Measurements from ENCODE around the gene CMTM8. TPM values are rescaled to one million over a fixed set of nuclear protein-coding genes. Genes with fewer than 3 reads are reported as not detected.

CMTM8 gene
- total RNA-seq, 1 donor from 2014 or later: 5.1 TPM

DNA sequence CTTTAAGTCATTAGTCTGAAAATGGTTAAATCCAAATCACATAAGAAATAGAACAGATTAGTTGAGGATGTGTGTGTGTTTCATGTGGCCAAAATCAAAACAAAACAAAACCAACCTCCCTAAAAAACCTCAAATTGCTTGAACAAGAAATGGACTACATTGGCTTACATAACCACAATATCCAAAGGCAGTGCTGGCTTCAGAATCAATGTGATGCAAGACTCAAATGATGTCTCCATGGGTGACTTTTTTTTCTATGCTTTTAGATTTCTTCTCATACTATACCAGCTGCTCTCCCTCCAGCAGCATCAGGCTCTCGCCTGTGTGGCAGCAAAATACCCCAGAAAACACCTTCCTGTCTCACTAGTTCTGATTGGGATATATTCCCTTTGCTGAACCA lies 36.0 kb upstream of the CMTM8 start:
- no peak for DNase-seq (ENCODE audit: extremely low spot score, unreplicated experiment)

GRCh38 chr3:32203854-32204253 lies 34.6 kb upstream of the CMTM8 start:
- Mint-ChIP-seq H3K4me3 (ENCODE audit: unreplicated experiment) (no peak overlapping the region), H3K4me1 (ENCODE audit: unreplicated experiment) (no peaks in the 10 kb centered on the region), H3K9me3 (ENCODE audit: unreplicated experiment) (no peaks in the 10 kb centered on the region), H3K36me3 (ENCODE audit: unreplicated experiment) (no peaks in the 10 kb centered on the region), H3K27me3 (ENCODE audit: unreplicated experiment) (no peaks in the 10 kb centered on the region), H3K27ac (ENCODE audit: unreplicated experiment) (no peak overlapping the region)
- no peak for DNase-seq (ENCODE audit: extremely low spot score, unreplicated experiment)
- TF ChIP-seq CTCF (IDR thresholded peaks at IDR 0.05): no peak

More for the DNA sequence above, 36.0 kb upstream of the CMTM8 start:
- Mint-ChIP-seq H3K27me3 (ENCODE audit: unreplicated experiment) (no peaks in the 10 kb centered on the region), H3K36me3 (ENCODE audit: unreplicated experiment) (no peaks in the 10 kb centered on the region), H3K4me1 (ENCODE audit: unreplicated experiment) (no peaks in the 10 kb centered on the region), H3K4me3 (ENCODE audit: unreplicated experiment) (no peak overlapping the region), H3K9me3 (ENCODE audit: unreplicated experiment) (no peaks in the 10 kb centered on the region), H3K27ac (ENCODE audit: unreplicated experiment) (no peak overlapping the region)
- no peak for TF ChIP-seq CTCF (IDR thresholded peaks at IDR 0.05)

GRCh38 chr3:32208447-32208846 lies 30.0 kb upstream of the CMTM8 start:
- no peak for TF ChIP-seq CTCF (IDR thresholded peaks at IDR 0.05)
- Mint-ChIP-seq H3K27ac (ENCODE audit: unreplicated experiment) (no peak overlapping the region), H3K4me1 (ENCODE audit: unreplicated experiment) (no peaks in the 10 kb centered on the region), H3K9me3 (ENCODE audit: unreplicated experiment) (no peaks in the 10 kb centered on the region), H3K27me3 (ENCODE audit: unreplicated experiment) (no peaks in the 10 kb centered on the region), H3K4me3 (ENCODE audit: unreplicated experiment) (no peak overlapping the region), H3K36me3 (ENCODE audit: unreplicated experiment) (no peaks in the 10 kb centered on the region)
- DNase-seq (ENCODE audit: extremely low spot score, unreplicated experiment): no peak

GRCh38 chr3:32215185-32215584 lies 23.3 kb upstream of the CMTM8 start:
- Mint-ChIP-seq H3K27ac (ENCODE audit: unreplicated experiment) (no peak overlapping the region), H3K4me3 (ENCODE audit: unreplicated experiment) (no peak overlapping the region), H3K9me3 (ENCODE audit: unreplicated experiment) (no peaks in the 10 kb centered on the region), H3K4me1 (ENCODE audit: unreplicated experiment) (peaks cover 12% of the 10 kb centered on the region), H3K27me3 (ENCODE audit: unreplicated experiment) (no peaks in the 10 kb centered on the region), H3K36me3 (ENCODE audit: unreplicated experiment) (no peaks in the 10 kb centered on the region)
- DNase-seq (ENCODE audit: extremely low spot score, unreplicated experiment): no peak
- no peak for TF ChIP-seq CTCF (IDR thresholded peaks at IDR 0.05)

DNA sequence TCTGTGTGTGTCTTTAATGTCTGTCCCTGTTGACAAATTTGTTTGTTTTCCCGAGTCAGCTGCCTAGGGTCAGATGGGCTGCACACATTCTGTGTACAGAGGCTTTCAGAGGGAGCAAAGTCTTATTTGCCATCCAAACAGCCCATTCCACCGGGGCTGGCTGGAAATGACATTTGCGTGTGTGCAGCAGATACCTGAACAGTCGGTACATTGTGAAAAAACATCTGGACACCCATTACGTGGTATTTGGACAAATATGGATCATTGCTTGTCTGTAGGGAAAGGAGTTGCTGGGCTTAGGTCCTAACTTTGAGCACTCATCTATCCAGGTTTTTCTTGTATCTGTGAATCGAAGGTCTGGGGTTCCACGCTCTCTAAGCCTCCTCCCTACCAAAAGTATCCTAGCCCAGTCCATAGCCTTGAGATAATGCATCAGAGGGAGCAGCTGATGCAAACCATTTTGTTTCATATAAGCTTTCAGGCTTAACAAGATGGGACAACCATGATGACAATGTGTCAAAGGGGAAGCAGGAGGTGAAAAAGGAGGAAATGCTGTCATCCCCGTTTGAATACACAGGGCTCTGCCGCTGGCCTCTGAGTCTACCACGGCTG lies 22.2 kb upstream of the CMTM8 start:
- Mint-ChIP-seq H3K4me1 (ENCODE audit: unreplicated experiment) (peaks cover 16% of the 10 kb centered on the region), H3K36me3 (ENCODE audit: unreplicated experiment) (no peaks in the 10 kb centered on the region), H3K27me3 (ENCODE audit: unreplicated experiment) (no peaks in the 10 kb centered on the region), H3K27ac (ENCODE audit: unreplicated experiment) (no peak overlapping the region), H3K9me3 (ENCODE audit: unreplicated experiment) (no peaks in the 10 kb centered on the region), H3K4me3 (ENCODE audit: unreplicated experiment) (no peak overlapping the region)
- TF ChIP-seq CTCF (IDR thresholded peaks at IDR 0.05): no peak
- no peak for DNase-seq (ENCODE audit: extremely low spot score, unreplicated experiment)
